ENCODE data around the gene ANXA11. TPM values are rescaled to one million over a fixed set of nuclear protein-coding genes. Genes with fewer than 3 reads are reported as not detected.

Gene ANXA11
- total and polyA plus RNA-seq, 2 of the 8 experiments (the other 6 are each of a cell fraction or from before 2014, with no cell fraction given): 40.5 to 84.9 TPM

DNA sequence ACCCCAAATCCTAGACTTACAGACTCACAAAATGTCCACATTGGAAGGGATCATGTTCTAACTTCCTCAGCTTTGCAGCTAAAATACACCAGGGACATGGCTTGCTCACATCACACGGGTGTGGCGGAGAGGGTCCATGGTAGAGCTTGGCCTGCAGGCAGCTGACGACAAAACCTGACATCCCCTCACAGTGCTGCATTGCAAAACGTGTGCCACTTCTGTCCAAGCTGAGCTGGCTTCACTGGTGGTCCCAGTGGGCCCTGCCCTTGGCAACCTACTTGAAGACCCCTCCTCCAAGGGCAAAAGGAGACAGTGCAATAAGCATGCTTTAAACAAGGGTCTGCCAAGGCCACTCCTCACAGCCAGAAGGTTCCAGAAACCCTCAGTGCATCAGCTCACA is 21.9 kb downstream of the ANXA11 start (continued):
- TF ChIP-seq SIRT6 (IDR thresholded peaks at IDR 0.05; ENCODE audit: low read length): no peak
- no peak for TF ChIP-seq POLR2A (IDR thresholded peaks at IDR 0.05; ENCODE audit: control extremely low read depth in 1 of 2, low read depth in 2 of 2, low read length in 2 of 2)
- no peak for TF ChIP-seq BACH1 (IDR thresholded peaks at IDR 0.05; ENCODE audit: low read length)
